Measurements from ENCODE around the gene CNTNAP3. TPM values are rescaled to one million over a fixed set of nuclear protein-coding genes. Genes with fewer than 3 reads are reported as not detected.
"Not testable (repeated sequence)": the region's sequence is repeated elsewhere in the genome, so short reads cannot be mapped to it uniquely, and the experiment has no call there.

The CNTNAP3 gene
- total RNA-seq, 1 experiment from 2014 or later: 8.8 TPM

DNA sequence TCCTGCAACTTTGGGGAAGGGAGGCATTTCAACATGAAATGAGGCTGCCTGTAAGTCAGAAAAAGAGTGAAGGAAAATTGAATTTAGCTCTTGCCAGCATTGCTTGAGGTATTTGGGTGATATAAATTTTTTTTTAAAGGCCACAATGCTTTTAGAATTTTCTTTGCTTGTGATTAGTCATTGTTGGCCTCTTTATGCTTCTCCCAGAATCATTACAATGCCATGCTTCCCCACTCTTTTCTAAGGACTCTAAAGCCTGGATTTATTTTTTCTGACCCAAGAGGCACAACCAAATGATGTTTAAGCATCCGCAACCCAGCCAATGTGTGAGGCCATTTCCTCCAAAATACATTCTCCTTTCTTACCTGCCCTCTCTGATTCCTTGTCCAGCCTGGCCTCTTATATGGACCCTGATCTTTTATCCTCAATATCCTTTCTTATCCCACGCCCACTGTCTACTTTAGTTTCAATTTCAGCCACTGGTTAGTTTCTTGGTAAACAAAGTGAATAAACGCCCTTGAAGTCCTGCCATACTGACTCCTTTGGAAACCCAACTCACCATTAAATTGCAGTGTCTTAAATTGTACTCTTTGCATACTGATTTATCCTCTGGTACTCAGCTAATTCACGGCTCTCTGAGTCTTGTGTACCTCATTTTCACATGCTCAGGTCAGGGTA, 261.9 kb downstream of the CNTNAP3 start:
- H3K36me3 ChIP-seq (ENCODE audit: control insufficient read depth, insufficient read depth, low read length); H3K9me3 ChIP-seq (ENCODE audit: control insufficient read depth, insufficient read depth, low read depth, low read length); H3K4me3 ChIP-seq (ENCODE audit: low read depth in 2 of 2, low read length in 2 of 2); H3K27me3 ChIP-seq (ENCODE audit: control insufficient read depth, insufficient read depth, low read length); H3K4me1 ChIP-seq (ENCODE audit: control insufficient read depth, insufficient read depth, low read length); in situ Hi-C loops (cut with HindIII; ENCODE audit: low pct_unique_long_range_greater_than_20kb, low sequenced_read_pairs); DNase-seq (ENCODE audit: low read depth, low spot score); CTCF ChIA-PET; H3K27ac ChIP-seq (ENCODE audit: low read length); POLR2A ChIA-PET; BruUV-seq (replicated peaks); ATAC-seq; intact Hi-C loops (cut with micrococcal nuclease; ENCODE audit: unreplicated experiment): not testable (repeated sequence)

Other genes with a start within 250 kb of the CNTNAP3 start
- not detected for gene SPATA31A1, start 67.5 kb upstream of the CNTNAP3 start, total RNA-seq (2021; ENCODE audit: unreplicated experiment)

All from Panc1 (cell line).